HepG2 (cell line): Measurements from ENCODE around the gene DBX2. TPM values are rescaled to one million over a fixed set of nuclear protein-coding genes. Genes with fewer than 3 reads are reported as not detected.

Experiments used
- ATAC-seq: fragments of 200-7000 bp; cut with Tn5 transposase; 3 replicates; pipeline ENCODE4 v1.9.1; 2020; ENCODE audit warnings: mild to moderate bottlenecking, moderate library complexity
- Bru-seq: library from RNA; stranded (reverse); fragments of 400-500 nt; gene quantifications from one replicate; lab custom pipeline; 2021; lab: Mats Ljungman, UMichigan
- BruChase-seq, 2 experiments: library from RNA; stranded (reverse); fragments of 400-500 nt; gene quantifications; one replicate each; lab custom pipeline; 2021; lab: Mats Ljungman, UMichigan
- BruUV-seq: library from RNA; stranded (reverse); fragments of 400-500 nt; replicated peaks from 2 replicates; lab custom pipeline; 2021; lab: Mats Ljungman, UMichigan
- CTCF ChIA-PET: fragments of 300-600 bp; formaldehyde crosslinking; extraction: SDS; loops from one replicate; lab custom pipeline; 2021; ENCODE audit warnings: low total read pairs, inconsistent platforms, low intra/inter-chr PET ratio; lab: Yijun Ruan, JAX
- POLR2A ChIA-PET: fragments of 350-600 bp; sonication (Branson Sonifier 250); formaldehyde crosslinking; loops from one replicate; lab custom pipeline; 2020; ENCODE audit warnings: antibody characterized with exemption, inconsistent platforms; lab: Yijun Ruan, JAX
- DNase-seq: peaks from one replicate; pipeline ENCODE4 v3.0.0-alpha.2; 2015; ENCODE audit warnings: low spot score
- FAIRE-seq: peaks from 3 replicates; lab custom pipeline; 2011; peaks lifted over from hg19 to GRCh38; lab: Jason Lieb, UNC
- H2AFZ ChIP-seq: one replicate; pipeline ENCODE4 v1.6.1; 2011; ENCODE audit warnings: low read length, inconsistent platforms
- H3K27ac ChIP-seq: fragments of 300-600 bp; 3 replicates; pipeline ENCODE4 v1.8.0; 2011; ENCODE audit warnings: mixed run types, mild to moderate bottlenecking, mixed read lengths, low read length, inconsistent platforms; ENCODE audit not compliant: insufficient read depth; ENCODE audit errors: extremely low read length
- H3K27me3 ChIP-seq, 2 experiments: fragments of 200-600 bp in 1 of 2; 2 replicates in 1 of 2; 3 replicates in 1 of 2; pipeline versions ENCODE4 v1.6.0 to v1.8.0; 2011; ENCODE audit warnings: low read length in 2 of 2, mild to moderate bottlenecking in 2 of 2, moderate library complexity in 2 of 2, inconsistent platforms in 1 of 2; ENCODE audit not compliant: insufficient read depth in 2 of 2, control insufficient read depth in 1 of 2
- H3K36me3 ChIP-seq, 2 experiments: fragments of 200-600 bp in 1 of 2; replicated peaks in 1 of 2; 2 replicates in 1 of 2; 3 replicates in 1 of 2; pipeline versions ENCODE4 v1.5.1 to v1.8.0; 2011; ENCODE audit warnings: low read length in 2 of 2, inconsistent platforms in 1 of 2; ENCODE audit not compliant: insufficient read depth in 2 of 2, control insufficient read depth in 1 of 2
- H3K4me1 ChIP-seq: 2 replicates; pipeline ENCODE4 v1.5.1; 2012; ENCODE audit warnings: low read length, inconsistent platforms; ENCODE audit not compliant: insufficient read depth
- H3K4me2 ChIP-seq: 2 replicates; pipeline ENCODE4 v1.6.0; 2011; ENCODE audit warnings: low read depth, low read length, inconsistent platforms
- H3K4me3 ChIP-seq, 3 experiments: fragments of 200-600 bp in 1 of 3; sonication (generic), shearing (Covaris generic) in 1 of 3; replicated peaks in 1 of 3; 2 replicates each; pipeline ENCODE4 v1.5.1; 2011 to 2016; ENCODE audit warnings: low read length in 3 of 3, inconsistent platforms in 2 of 3, low read depth in 2 of 3, mild to moderate bottlenecking in 2 of 3, control low read depth in 1 of 3, mixed read lengths in 1 of 3; ENCODE audit not compliant: insufficient read depth in 1 of 3
- H3K79me2 ChIP-seq: one replicate; pipeline ENCODE4 v1.6.1; 2011; ENCODE audit warnings: low read length, inconsistent platforms; ENCODE audit not compliant: insufficient read depth
- H3K9ac ChIP-seq: 2 replicates; pipeline ENCODE4 v1.6.0; 2011; ENCODE audit warnings: mild to moderate bottlenecking, low read depth, low read length, inconsistent platforms; ENCODE audit not compliant: insufficient read depth
- H3K9me3 ChIP-seq: 2 replicates; pipeline ENCODE4 v1.5.1; 2012; ENCODE audit warnings: mild to moderate bottlenecking, low read length
- H4K20me1 ChIP-seq: 2 replicates; pipeline ENCODE4 v1.6.0; 2011; ENCODE audit warnings: inconsistent platforms, mild to moderate bottlenecking, low read length, moderate library complexity; ENCODE audit not compliant: insufficient read depth
- MTERF4 ChIP-seq: sonication (generic); formaldehyde crosslinking; IDR thresholded peaks from 2 replicates; pipeline ENCODE4 v1.8.0; 2023; ENCODE audit warnings: mild to moderate bottlenecking, missing genetic modification reagents
- ZNF563 ChIP-seq: sonication (generic); formaldehyde crosslinking; IDR thresholded peaks from 2 replicates; pipeline ENCODE4 v1.8.0; 2022; ENCODE audit warnings: mild to moderate bottlenecking, moderate library complexity, missing genetic modification reagents
- ZNF616 ChIP-seq: sonication (generic); formaldehyde crosslinking; IDR thresholded peaks from 2 replicates; pipeline ENCODE4 v1.5.0; 2020; ENCODE audit warnings: low read depth, mild to moderate bottlenecking, missing genetic modification reagents
- WGBS: methylation state at CpG from one replicate; pipeline ENCODE4 v1.1.6; 2017; ENCODE audit warnings: low lambda C conversion rate; 5-methylcytosine and 5-hydroxymethylcytosine counted together
- in situ Hi-C: cut with HindIII; loops from 2 replicates; pipeline ENCODE4 v1.10.0; 2017; ENCODE audit warnings: low pct_unique_long_range_greater_than_20kb; ENCODE audit not compliant: extremely low pct_ligation_motif_present
- intact Hi-C: fragments of 100-400 bp; cut with micrococcal nuclease; formaldehyde crosslinking; loops from one replicate; pipeline ENCODE4 v1.10.0; 2022; ENCODE audit not compliant: unreplicated experiment
- long read RNA-seq, 2 experiments: library from RNA in 1 of 2; library from polyadenylated mRNA in 1 of 2; stranded (forward) in 1 of 2; unstranded in 1 of 2; transcript quantifications; one replicate each; pipeline ENCODE4 v2.0.0, GENCODE V29; 2019 to 2022
- polyA minus RNA-seq, 3 experiments: library from RNA; depleted of rRNA, polyadenylated mRNA; stranded (reverse); fragments of >200 nt; gene quantifications; 2 replicates each; pipeline ENCODE4 v1.2.3, GENCODE V29; 2011; ENCODE audit warnings: low replicate concordance in 1 of 3
- polyA plus RNA-seq, 8 experiments: library from polyadenylated mRNA; depleted of rRNA in 3 of 8; stranded (reverse) in 7 of 8; unstranded in 1 of 8; fragments of >200 nt; fragmentation: Illumina TruSeq in 4 of 8; extraction: Trizol in 4 of 8; gene quantifications; 2 replicates each; pipeline versions ENCODE4 v1.2.1 to v1.2.3, GENCODE V29; 2011 to 2016; ENCODE audit warnings: low read depth in 4 of 8, missing spikeins in 1 of 8, mixed read lengths in 1 of 8; ENCODE audit not compliant: insufficient read depth in 1 of 8
- total RNA-seq, 5 experiments: library from RNA; depleted of rRNA; stranded (reverse); fragments of >200 nt; fragmentation: Illumina TruSeq; extraction: Trizol; gene quantifications; 2 replicates each; pipeline ENCODE4 v1.2.3, GENCODE V29; 2016; ENCODE audit warnings: low read depth in 1 of 5
- TF ChIP-seq, protein P1 (sequence below): sonication (generic); formaldehyde crosslinking; conservative IDR thresholded peaks from 2 replicates; pipeline ENCODE4 v1.8.1; 2023; ENCODE audit warnings: missing genetic modification reagents
- TF ChIP-seq, protein P2 (sequence below): sonication (generic); formaldehyde crosslinking; IDR thresholded peaks from 2 replicates; pipeline ENCODE4 v1.4.0; 2020; ENCODE audit warnings: missing genetic modification reagents

Gene DBX2
- total RNA-seq (2016; rRNA removed; fragmentation: Illumina TruSeq; extraction: Trizol): not detected in 2 replicates
- not detected in 2 replicates for total RNA-seq (2016; cell fraction: cytosol; rRNA removed; fragmentation: Illumina TruSeq; extraction: Trizol; ENCODE audit: low read depth)
- not detected in 2 replicates for total RNA-seq (2016; cell fraction: insoluble cytoplasmic fraction; rRNA removed; fragmentation: Illumina TruSeq; extraction: Trizol)
- total RNA-seq (2016; cell fraction: membrane; rRNA removed; fragmentation: Illumina TruSeq; extraction: Trizol): not detected in 2 replicates
- total RNA-seq (2016; cell fraction: nucleus; rRNA removed; fragmentation: Illumina TruSeq; extraction: Trizol): not detected in 2 replicates
- polyA plus RNA-seq (2011; rRNA removed): not detected in 2 replicates
- polyA plus RNA-seq (2011; cell fraction: cytosol; rRNA removed): not detected in 2 replicates
- not detected in 2 replicates for polyA plus RNA-seq (2011; cell fraction: nucleus; rRNA removed)
- not detected in 2 replicates for polyA plus RNA-seq (2012)
- not detected in 2 replicates for polyA plus RNA-seq (2016; cell fraction: cytosol; fragmentation: Illumina TruSeq; extraction: Trizol; ENCODE audit: low read depth)
- not detected in 2 replicates for polyA plus RNA-seq (2016; cell fraction: insoluble cytoplasmic fraction; fragmentation: Illumina TruSeq; extraction: Trizol; ENCODE audit: low read depth)
- not detected in 2 replicates for polyA plus RNA-seq (2016; cell fraction: membrane; fragmentation: Illumina TruSeq; extraction: Trizol; ENCODE audit: low read depth)
- not detected in 2 replicates for polyA plus RNA-seq (2016; cell fraction: nucleus; fragmentation: Illumina TruSeq; extraction: Trizol; ENCODE audit: insufficient read depth, low read depth)
- not detected in 2 replicates for polyA minus RNA-seq (2011; rRNA and poly(A)+ RNA removed; ENCODE audit: low replicate concordance)
- polyA minus RNA-seq (2011; cell fraction: cytosol; rRNA and poly(A)+ RNA removed): not detected in 2 replicates
- not detected in 2 replicates for polyA minus RNA-seq (2011; cell fraction: nucleus; rRNA and poly(A)+ RNA removed)
- Bru-seq, nascent RNA: not detected
- not detected for BruChase-seq, experiment 1, labeled RNA remaining after a 6-hour chase
- BruChase-seq, experiment 2, labeled RNA remaining after a 2-hour chase: not detected
- long read RNA-seq, experiment 1: 0 reads
- long read RNA-seq, experiment 2: 0 reads

DNA sequence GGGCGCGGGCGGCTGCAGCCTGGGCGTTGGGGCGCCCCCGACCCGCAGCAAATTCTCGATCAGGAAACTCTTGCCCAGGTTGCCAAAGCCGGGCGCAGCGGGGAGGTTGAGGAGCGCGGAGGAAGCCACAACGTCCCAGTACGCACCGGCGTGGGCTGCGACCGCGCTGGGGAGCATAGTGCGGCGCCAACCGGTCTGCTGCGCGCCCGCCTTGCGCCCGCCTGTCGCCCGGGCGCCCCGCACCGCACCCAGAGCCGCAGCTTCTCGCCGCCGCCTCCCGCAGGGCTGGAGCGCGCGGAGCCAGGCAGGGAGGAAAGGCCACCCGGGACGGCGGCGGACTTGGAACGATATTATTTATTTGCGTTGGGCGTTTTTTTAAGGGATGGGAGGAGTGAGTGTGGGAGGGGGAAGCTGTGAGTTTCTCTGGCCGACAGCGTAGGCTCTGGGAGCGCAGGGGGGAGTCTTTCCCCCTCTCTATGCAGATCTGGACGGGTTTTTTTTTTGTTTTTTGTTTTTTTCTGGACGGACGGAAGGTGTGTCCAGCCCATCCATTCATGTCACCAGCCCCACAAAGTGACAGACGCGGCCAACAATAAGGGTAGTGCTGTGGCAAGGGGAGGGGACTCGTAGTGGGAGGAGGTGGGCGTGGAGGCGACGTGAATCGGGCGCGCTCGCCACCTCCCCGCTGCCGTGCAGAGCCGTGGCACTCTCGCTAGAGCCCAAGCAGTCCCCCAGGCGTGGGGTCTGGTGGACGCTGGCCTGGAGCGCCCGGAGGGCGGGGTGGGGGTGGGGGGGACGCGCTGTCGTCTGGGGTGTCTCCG is at the start of gene DBX2:
Gene DBX2, minus strand, starts transcription at position 349 of the 821 bp plus-strand sequence. Its CDS starts 172 bp downstream, at position 177.
- Histone ChIP-seq H3K79me2 (no peaks in the 10 kb centered on the region), H3K9ac (no peak within 1 kb of the TSS), H3K27me3 (peaks cover 6 to 37% of the 10 kb centered on the region in 2 experiments), H3K4me2 (peak within 1 kb of the TSS; percentile 32), H4K20me1 (no peaks in the 10 kb centered on the region), H3K4me3 (peak within 1 kb of the TSS in 1 of 3 experiments; percentile 48; a peak in 1 of 6 replicates), H3K4me1 (no peaks in the 10 kb centered on the region), H3K36me3 (no peaks in the 10 kb centered on the region), H2AFZ (no peak within 1 kb of the TSS), H3K9me3 (no peaks in the 10 kb centered on the region), H3K27ac (no peak within 1 kb of the TSS)
- 14% methylated on average over 21 of the region's 77 CpGs for WGBS
- CTCF ChIA-PET: no interaction called here
- FAIRE-seq (no peak), ATAC-seq (peak; percentile 91), DNase-seq (no peak)
- POLR2A ChIA-PET: no interaction called here
- in situ Hi-C loops: no loop called here
- intact Hi-C loops: no loop called here
- TF ChIP-seq, protein P1, sequence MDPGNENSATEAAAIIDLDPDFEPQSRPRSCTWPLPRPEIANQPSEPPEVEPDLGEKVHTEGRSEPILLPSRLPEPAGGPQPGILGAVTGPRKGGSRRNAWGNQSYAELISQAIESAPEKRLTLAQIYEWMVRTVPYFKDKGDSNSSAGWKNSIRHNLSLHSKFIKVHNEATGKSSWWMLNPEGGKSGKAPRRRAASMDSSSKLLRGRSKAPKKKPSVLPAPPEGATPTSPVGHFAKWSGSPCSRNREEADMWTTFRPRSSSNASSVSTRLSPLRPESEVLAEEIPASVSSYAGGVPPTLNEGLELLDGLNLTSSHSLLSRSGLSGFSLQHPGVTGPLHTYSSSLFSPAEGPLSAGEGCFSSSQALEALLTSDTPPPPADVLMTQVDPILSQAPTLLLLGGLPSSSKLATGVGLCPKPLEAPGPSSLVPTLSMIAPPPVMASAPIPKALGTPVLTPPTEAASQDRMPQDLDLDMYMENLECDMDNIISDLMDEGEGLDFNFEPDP (CRISPR knock-in tag): no peak
- TF ChIP-seq ZNF563 (CRISPR knock-in tag) (no peak), ZNF616 (CRISPR knock-in tag) (no peak), MTERF4 (CRISPR knock-in tag) (no peak)
- TF ChIP-seq, protein P2, sequence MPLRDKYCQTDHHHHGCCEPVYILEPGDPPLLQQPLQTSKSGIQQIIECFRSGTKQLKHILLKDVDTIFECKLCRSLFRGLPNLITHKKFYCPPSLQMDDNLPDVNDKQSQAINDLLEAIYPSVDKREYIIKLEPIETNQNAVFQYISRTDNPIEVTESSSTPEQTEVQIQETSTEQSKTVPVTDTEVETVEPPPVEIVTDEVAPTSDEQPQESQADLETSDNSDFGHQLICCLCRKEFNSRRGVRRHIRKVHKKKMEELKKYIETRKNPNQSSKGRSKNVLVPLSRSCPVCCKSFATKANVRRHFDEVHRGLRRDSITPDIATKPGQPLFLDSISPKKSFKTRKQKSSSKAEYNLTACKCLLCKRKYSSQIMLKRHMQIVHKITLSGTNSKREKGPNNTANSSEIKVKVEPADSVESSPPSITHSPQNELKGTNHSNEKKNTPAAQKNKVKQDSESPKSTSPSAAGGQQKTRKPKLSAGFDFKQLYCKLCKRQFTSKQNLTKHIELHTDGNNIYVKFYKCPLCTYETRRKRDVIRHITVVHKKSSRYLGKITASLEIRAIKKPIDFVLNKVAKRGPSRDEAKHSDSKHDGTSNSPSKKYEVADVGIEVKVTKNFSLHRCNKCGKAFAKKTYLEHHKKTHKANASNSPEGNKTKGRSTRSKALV (CRISPR knock-in tag): peak; percentile 52; the same call in 1 of the 2 replicates
- no TSS peak for BruUV-seq
